GM18951 (cell line): Measurements from ENCODE around the gene PRADC1.
A peak's percentile ranks its signal among the peaks of the same experiment; 100 is the strongest.

Experiments
- POLR2A ChIP-seq: IDR thresholded peaks from 4 replicates; pipeline ENCODE4 v1.6.1; 2011; ENCODE audit warnings: mild to moderate bottlenecking; ENCODE audit not compliant: insufficient read length, insufficient read depth; ENCODE audit errors: extremely low read depth
- in situ Hi-C: fragments of 300-500 bp; cut with MboI; formaldehyde crosslinking; loops from one replicate; pipeline ENCODE4 v1.12.0; 2022; ENCODE audit warnings: low sequenced_read_pairs, mixed read lengths, inconsistent platforms; ENCODE audit not compliant: unreplicated experiment

PRADC1 gene

DNA sequence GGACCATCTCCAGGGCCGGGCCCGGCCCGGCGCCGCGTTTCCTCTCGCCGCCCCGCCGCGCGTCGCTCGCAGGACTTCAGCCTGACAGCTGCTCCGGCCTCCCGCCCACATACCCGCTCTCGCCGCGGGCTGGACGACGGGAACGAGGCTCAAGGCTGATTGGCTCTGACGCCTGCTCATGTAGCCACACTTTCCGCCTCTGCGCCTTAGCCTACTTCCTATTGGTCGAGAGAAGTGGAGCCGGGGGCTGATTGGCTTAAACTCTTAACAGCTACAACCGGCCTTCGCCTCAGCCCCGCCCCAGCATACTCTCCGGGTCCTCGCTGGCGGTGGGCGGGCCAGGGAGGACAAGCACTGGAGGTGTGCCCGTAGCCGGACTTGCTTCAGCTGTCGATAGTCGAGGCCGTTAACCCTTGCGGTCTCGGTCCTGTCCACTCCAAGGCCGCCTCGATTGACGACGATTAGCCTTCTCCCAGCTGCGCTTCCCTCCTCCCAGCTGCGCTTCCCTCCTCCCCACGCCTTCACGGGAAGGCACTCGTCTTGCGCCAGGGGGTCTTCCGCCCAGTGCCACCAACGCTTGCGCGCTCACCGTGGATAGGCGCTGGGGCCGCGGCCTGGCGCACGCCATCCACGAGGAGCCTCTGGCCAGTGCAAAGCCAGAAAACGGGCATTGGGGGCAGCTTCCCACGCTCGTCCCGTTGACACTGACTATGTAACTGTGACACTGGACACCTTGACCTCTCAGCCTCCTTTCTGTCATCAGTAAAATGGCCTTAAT lies at the start of gene PRADC1:
Gene PRADC1 (minus strand): TSS at position 86 of the 778 bp plus-strand sequence. CDS start 79 bp downstream, at position 7.
- TF ChIP-seq POLR2A: peak; percentile 72
- in situ Hi-C loops: no loop called here

DNA sequence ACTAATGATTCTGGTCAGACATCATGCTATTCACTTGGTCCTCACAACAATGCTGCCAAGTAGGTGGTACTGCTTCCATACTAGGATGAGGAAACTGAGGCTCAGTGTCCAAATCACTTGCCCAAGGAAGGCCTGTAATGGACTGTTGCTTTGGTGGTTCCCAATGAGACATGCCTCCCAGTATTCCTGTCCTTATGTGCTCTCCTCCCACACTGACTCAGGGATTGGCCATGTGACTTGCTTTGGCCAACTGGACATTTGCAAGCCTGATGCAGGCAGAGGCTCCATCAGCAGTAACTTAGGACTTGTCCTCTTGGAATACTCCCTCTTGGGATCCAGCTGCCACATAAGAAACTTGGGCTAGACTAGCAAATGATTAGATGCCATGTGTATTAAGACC lies 48.2 kb upstream of the PRADC1 start:
- in situ Hi-C loops: no loop called here
- no peak for TF ChIP-seq POLR2A

DNA sequence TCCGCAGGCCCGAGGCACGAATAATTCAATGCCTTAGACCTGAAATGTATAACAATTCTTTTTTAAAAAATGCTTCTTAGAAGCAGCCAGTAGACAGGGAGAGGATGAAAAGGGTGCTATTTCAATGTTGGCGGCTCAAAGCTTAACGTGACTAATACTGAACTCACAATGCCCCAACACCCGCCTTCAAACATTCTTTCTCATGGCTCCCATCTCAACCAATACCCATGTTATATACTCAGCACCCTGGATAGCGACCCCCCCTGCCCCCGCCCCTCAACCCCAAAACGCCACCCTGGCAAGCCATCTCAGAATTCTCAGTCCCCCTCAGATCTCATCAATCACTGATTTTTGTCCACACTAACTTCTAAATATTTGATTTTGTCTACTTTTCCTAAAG lies 46.8 kb upstream of the PRADC1 start:
- no peak for TF ChIP-seq POLR2A

DNA sequence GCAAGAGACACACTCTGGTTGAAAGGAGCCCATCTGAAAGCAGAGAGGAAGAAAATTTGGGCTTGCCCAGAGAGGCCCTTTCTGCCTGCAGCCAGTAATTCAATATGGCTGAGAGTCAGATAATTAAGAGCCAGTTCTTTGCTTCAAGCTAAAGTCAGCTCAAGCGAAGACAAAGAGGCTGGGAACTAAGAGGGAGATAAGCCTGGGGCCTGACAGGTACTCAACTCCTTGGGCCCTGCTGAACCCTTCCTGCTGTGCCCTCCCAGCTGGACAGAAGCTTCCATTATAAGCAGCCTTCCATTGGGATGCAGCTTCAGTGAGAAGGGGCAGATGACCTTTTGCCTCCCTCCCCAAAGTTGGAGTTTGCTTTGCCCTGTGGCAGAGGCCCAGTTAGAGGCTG lies 39.2 kb upstream of the PRADC1 start:
- no peak for TF ChIP-seq POLR2A
- in situ Hi-C loops: no loop called here

More for the DNA sequence above, 46.8 kb upstream of the PRADC1 start:
- in situ Hi-C loops: no loop called here

DNA sequence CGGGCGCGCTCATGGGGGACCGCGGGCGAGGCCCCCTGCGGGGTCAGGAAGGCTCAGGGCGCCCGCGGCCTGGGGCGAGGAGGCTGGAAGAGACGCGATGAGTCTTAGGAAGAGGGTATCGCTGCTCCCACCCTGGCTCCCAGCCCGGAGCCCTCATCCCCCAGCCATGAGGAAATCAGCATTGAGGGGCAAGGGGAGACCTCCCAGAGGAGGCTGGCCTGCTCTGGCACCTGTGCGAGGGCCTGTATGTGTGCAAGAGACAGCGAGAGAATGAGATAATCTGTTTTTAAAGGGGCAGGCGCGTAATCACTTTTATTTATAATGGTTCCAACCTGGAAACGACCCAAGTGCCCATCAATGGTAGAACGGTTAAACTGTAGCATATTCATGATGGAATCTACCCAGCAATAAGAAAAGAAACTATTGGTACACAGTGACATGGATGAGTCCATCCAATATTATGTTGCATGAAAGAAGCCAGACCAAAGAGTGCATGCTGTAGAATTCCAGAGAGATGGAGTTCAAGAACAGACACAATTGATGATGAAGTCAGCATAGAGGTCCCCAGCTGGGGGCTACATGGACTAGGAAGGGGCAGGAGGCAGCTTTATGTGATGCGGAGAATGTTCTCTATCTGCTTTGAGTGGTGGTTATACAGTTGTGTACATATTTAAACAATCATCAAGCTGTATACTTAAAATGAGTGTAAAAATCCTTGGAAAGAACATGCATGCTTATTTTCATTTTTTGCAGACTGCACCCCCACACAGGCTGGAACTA lies 36.8 kb upstream of the PRADC1 start:
- no peak for TF ChIP-seq POLR2A
- in situ Hi-C loops: no loop called here

DNA sequence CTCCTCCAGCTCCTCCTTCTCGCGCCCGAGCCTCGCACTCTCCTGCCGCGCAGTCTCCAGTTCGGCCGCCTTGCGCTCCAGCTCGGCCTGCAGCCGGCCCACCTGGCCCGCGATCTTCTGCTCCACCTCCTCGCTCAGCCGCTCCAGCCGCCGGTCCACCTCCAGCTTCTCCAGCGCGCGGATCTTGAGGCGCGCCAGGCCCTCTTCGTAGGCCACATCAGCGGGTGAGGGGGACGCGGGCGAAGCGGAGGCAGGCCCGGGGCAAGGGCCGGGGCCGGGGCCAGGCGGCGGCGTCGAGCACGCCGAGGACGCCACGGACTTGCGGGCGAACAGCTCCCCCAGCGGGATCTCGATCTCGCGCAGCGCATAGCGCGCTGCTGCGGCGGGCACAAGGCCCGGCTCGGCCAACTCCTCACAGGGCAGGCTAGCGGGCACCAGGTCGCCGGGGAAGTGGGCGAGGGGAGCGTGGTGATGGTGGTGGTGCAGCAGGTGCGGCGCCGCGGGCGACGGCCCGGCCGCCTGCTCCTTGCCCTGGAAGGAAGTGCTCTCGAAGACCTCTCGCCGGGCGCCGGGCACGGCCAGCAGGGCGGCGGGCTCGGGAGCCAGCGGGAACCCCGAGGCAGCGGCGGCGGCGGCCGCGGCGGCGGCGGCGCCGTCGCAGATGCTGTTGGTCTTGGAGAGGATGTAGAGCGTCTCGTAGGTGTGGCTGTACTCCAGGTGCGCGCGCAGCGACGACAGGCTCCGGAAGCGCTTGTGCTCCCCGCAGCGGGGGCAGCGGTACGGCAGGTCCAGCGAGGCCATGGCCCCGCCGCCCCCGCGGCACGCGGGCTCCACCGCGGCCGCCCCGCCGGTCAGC lies 36.0 kb upstream of the PRADC1 start:
- peak; percentile 33 for TF ChIP-seq POLR2A
- in situ Hi-C loops: no loop called here

DNA sequence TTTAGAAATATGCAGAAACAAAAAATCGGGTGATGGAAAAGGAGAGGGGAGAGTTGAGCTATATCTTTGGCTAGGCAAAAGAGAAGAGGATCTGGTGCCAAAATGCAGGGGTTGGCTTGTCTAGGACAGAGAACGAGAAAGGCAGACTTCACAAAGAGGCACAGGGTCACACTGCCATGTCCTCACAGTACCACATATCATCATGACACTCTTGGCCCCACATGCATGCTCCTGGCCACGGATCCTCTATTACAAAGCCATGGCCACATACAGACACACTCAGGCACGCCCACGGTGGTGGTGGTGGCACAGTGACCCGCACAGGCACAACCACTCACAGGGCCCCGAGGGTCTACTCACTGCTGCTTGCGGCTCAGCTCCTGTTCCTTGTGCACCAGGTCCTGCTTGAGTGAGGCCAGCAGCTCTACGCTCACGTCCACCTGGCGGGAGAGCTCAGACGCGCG lies 35.4 kb upstream of the PRADC1 start:
- in situ Hi-C loops: no loop called here
- TF ChIP-seq POLR2A: no peak

DNA sequence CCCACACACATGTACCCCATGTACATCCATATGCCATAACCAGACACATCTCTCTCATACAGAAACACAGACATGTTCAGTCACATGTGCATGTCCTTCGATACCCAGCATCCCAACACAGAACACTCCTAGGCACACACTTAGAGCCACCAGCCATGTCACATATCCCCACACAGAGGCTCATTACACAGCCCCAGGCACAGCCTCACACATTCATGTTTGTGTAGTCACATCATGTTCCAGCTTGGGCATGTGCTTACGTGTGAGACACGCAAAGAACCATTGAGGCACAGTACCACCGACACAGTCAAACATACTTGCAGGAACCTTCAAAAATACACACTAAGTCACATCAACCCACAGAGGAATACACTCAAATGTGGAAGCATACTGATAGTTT lies 34.0 kb upstream of the PRADC1 start:
- no peak for TF ChIP-seq POLR2A
- in situ Hi-C loops: no loop called here

DNA sequence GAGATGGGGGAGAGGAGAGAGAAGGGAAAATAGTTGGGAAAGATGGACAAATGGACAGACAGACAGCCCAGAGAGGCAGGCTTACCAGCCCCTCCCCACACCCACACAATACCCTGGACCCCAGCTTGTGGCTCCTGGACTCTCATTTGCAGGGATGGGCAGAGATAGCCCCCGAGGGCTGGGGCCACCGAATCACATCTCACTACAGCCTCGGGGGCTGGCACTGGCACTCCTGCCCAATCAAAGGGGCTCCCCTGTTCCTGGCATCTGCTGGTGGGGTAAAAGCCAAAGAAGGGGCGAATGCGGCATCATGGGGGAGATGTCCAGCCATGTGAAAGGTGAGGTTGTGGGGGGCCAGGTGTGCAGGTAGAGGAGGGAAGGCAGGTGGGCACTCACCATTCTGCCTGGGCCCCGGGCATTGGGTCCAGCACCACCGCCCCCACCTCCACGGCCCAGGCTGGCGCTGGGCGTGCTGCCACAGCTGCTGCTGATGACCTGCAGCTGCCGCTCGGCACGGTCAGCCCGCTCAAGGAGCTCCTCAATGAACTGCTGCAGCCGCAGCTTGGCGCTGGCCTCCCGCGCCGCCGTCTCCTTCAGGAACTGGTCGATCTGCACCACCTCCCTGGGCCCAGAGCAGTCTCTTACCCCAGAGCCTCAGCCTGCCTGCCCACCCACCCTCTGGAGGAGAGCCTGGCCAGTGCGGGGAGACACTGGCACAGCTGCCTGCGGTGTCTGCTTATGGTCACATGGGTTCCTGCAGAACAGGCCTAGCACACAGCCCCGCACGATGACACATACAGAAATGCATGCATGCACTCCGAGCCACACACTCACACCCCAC lies 33.2 kb upstream of the PRADC1 start:
- TF ChIP-seq POLR2A: no peak

DNA sequence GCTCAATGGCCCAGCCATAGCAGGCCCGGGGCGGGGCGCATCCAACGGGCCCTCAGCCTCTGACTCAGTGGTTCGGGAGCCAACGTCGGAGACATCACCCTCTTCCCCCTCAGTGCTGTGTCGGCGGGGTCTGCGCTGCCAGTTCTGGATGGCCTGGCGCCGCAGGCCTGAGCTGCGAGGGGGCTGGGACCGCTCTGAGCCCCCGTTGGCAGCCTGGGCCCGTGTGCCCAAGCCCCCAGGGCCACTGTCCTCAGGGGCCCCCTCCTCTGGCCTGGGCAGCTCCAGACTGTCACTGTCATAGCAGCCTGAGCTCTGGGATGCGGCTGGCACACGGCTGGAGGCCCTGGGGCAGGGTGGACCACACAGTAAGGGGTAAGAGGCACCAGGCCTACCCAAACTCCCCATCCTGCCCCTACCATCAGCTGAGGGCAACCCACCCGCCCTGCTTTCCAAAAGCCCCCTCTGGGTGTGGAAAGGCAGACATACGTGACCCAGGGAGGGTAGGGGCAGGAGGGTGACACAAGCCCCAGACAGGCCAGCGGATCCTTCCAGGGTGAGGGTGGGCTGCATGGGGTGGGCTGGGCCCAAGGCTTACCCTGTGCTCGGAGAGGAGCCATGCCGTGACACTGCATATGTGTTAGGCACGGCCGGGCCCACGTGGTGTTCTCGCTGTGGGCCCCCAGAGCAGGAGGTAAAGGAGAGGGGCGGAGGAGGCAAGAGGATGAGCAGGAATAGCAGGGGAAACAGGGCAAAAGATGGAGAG lies 32.4 kb upstream of the PRADC1 start:
- in situ Hi-C loops: no loop called here
- TF ChIP-seq POLR2A: no peak

More for the DNA sequence above, 33.2 kb upstream of the PRADC1 start:
- in situ Hi-C loops: no loop called here

DNA sequence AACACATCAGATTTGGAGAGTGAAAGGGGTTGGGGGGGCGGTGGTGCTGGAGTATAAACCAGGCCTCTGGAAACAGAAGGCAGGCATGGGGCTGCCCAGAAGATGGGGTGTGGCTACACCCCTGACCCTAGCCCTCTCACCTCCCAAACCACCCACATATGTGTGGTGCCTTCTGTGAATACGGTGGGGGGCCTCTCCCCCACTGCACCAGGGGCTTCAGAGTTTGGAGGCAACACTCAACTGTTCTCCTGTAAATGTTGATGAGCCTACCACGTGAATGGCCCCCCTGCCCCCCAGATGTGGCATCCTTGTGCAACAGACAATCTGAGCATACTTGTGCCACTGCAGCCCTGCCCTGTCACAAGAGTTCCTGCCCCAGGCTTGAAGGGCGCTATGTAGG lies 31.7 kb upstream of the PRADC1 start:
- in situ Hi-C loops: no loop called here
- TF ChIP-seq POLR2A: no peak

DNA sequence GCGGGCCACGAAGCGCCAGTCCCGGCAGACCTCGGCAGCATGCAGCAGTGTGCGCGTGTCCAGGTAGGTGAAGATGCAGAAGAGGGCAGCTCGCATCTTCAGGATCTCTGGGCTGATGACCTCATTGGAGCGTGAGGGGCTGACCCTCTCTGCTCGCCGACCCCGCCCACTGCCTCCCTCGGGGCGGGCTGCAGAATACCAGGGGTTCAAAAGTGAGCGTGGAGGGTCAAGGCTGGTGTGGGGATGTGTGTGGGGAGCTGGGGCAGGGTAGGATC lies 31.2 kb upstream of the PRADC1 start:
- no peak for TF ChIP-seq POLR2A
- in situ Hi-C loops: no loop called here
